Smooth muscle cell (in vitro differentiated cells): ENCODE data around the gene MRPL34. TPM values are rescaled to one million over a fixed set of nuclear protein-coding genes. Genes with fewer than 3 reads are reported as not detected.

Experiments used
- DNase-seq: peaks from one replicate; lab custom pipeline; 2025; ENCODE audit not compliant: unreplicated experiment; lab: John Stamatoyannopoulos, UW
- H2AFZ ChIP-seq: fragments of 200-600 bp; sonication (generic); 2 replicates; pipeline ENCODE4 v1.6.0; 2016; ENCODE audit warnings: antibody characterized with exemption, low read depth, mild to moderate bottlenecking
- H3F3A ChIP-seq: fragments of 200-600 bp; sonication (generic); 2 replicates; pipeline ENCODE4 v1.6.0; 2017; ENCODE audit warnings: antibody characterized with exemption, low read depth
- H3K27ac ChIP-seq: fragments of 200-600 bp; sonication (generic); 2 replicates; pipeline ENCODE4 v1.5.1; 2016; ENCODE audit warnings: low read depth, mild to moderate bottlenecking
- H3K27me3 ChIP-seq: fragments of 200-600 bp; sonication (generic); 2 replicates; pipeline ENCODE4 v1.6.1; 2016; ENCODE audit warnings: low read depth, mild to moderate bottlenecking
- H3K36me3 ChIP-seq: fragments of 200-600 bp; sonication (generic); 2 replicates; pipeline ENCODE4 v1.5.1; 2016; ENCODE audit warnings: low read depth
- H3K4me1 ChIP-seq: fragments of 200-600 bp; sonication (generic); 2 replicates; pipeline ENCODE4 v1.5.1; 2016; ENCODE audit warnings: low read depth
- H3K4me2 ChIP-seq: fragments of 200-600 bp; sonication (generic); 2 replicates; pipeline ENCODE4 v1.6.0; 2016; ENCODE audit warnings: mild to moderate bottlenecking
- H3K4me3 ChIP-seq: fragments of 200-600 bp; sonication (generic); 2 replicates; pipeline ENCODE4 v1.5.1; 2016; ENCODE audit warnings: mild to moderate bottlenecking
- H3K79me2 ChIP-seq: fragments of 200-600 bp; sonication (generic); 2 replicates; pipeline ENCODE4 v1.6.0; 2016; ENCODE audit warnings: low read depth, mild to moderate bottlenecking
- H3K9ac ChIP-seq: fragments of 200-600 bp; sonication (generic); 2 replicates; pipeline ENCODE4 v1.6.0; 2016; ENCODE audit warnings: low read depth
- H3K9me3 ChIP-seq: fragments of 200-600 bp; sonication (generic); replicated peaks from 2 replicates; pipeline ENCODE4 v1.5.1; 2016; ENCODE audit warnings: low read depth
- H4K20me1 ChIP-seq: fragments of 200-600 bp; sonication (generic); 2 replicates; pipeline ENCODE4 v1.6.0; 2016; ENCODE audit warnings: low read depth
- CTCF ChIP-seq: fragments of 200-600 bp; sonication (generic); IDR thresholded peaks from 2 replicates; pipeline ENCODE4 v1.5.1; 2017; ENCODE audit warnings: borderline replicate concordance, mild to moderate bottlenecking, antibody characterized with exemption; ENCODE audit not compliant: insufficient read depth, poor library complexity, severe bottlenecking
- WGBS: methylation state at CpG from one replicate; pipeline ENCODE4 v1.1.7; 2016; ENCODE audit warnings: low lambda C conversion rate; 5-methylcytosine and 5-hydroxymethylcytosine counted together
- polyA plus RNA-seq: library from polyadenylated mRNA; unstranded; fragments of >200 nt; fragmentation: Nextera tagmentation; extraction: Ambion mirVana; gene quantifications from 2 replicates; pipeline ENCODE4 v1.2.1, GENCODE V29; 2016
- total RNA-seq: library from RNA; depleted of rRNA; stranded (reverse); fragments of >200 nt; gene quantifications from 2 replicates; pipeline ENCODE4 v1.2.3, GENCODE V29; 2014

Gene MRPL34
- total and polyA plus RNA-seq, 2 experiments from 2014 or later, result 67.2 to 78.6 TPM

DNA sequence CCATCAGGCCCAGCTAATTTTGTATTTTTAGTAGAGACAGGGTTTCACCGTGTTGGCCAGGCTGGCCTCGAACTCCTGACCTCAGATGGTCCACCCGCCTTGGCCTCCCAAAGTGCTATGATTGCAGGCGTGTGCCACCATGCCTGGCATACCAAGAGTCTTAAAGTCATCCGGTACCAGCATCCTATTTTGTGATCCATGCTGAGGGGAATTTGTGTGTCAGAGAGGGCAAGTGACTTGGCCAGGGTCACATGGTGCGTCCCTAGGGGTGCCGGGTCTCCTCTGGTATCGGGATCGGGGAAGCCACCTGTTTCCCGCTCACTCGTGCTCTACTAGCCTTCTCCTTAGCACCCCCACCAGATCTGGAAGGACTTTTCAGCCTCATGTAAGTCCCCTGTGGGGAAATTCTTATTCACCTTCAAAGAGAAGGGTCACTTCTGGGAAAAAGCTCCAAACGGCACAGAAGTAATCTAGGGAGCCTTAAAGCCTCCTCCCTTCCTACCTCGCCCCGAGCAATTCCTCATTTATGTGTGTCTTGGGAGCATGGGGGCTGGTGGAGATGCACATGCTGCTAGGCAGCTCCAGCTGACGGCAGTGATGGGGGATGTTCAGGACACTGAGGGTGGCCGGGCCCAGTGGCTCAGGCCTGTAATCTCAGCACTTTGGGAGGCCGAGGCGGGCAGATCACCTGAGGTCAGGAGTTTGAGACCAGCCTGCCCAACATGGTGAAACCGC lies 30.1 kb upstream of the MRPL34 start:
- Histone ChIP-seq H4K20me1 (no peaks in the 10 kb centered on the region), H3K79me2 (no peaks in the 10 kb centered on the region), H3K27me3 (no peaks in the 10 kb centered on the region), H3K27ac (no peak overlapping the region), H3K4me1 (no peaks in the 10 kb centered on the region), H3K4me3 (no peak overlapping the region), H3F3A (no peaks in the 10 kb centered on the region), H2AFZ (no peak overlapping the region), H3K36me3 (no peaks in the 10 kb centered on the region), H3K4me2 (no peak overlapping the region), H3K9ac (no peak overlapping the region), H3K9me3 (no peaks in the 10 kb centered on the region)
- no peak for DNase-seq
- no peak for TF ChIP-seq CTCF
- 97% methylated on average over 19 of the region's 19 CpGs for WGBS

DNA sequence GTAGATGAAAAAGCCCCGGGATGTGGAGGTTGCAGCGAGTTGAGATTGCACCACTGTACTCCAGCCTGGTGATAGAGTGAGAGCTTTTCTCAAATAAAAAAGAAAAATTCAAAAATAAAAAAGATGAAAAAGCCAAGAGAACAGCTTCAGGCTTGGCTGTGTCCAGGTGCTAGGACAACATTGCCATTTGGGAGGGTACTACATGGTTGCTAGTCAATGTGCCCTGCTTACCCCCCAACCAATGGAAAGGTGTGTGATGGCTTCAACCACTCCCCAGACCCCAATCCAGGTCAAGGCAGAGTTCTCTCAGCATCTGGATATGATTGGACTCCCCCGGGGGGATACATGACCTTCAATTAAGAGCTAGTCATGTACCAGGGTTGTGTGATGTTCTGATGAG lies 26.2 kb upstream of the MRPL34 start:
- no peak overlapping the region for H2AFZ ChIP-seq
- H3K27ac ChIP-seq, result no peak overlapping the region
- H3K4me3 ChIP-seq, result no peak overlapping the region
- H4K20me1 ChIP-seq, result no peaks in the 10 kb centered on the region
- H3F3A ChIP-seq, result no peaks in the 10 kb centered on the region
- no peaks in the 10 kb centered on the region for H3K79me2 ChIP-seq
- H3K27me3 ChIP-seq, result no peaks in the 10 kb centered on the region
- no peaks in the 10 kb centered on the region for H3K36me3 ChIP-seq
- H3K9ac ChIP-seq, result no peak overlapping the region
- H3K4me1 ChIP-seq, result no peaks in the 10 kb centered on the region
- no peaks in the 10 kb centered on the region for H3K9me3 ChIP-seq
- WGBS, result 84% methylated on average over 3 of the region's 3 CpGs
- DNase-seq, result no peak
- no peak overlapping the region for H3K4me2 ChIP-seq
- no peak for TF ChIP-seq CTCF

DNA sequence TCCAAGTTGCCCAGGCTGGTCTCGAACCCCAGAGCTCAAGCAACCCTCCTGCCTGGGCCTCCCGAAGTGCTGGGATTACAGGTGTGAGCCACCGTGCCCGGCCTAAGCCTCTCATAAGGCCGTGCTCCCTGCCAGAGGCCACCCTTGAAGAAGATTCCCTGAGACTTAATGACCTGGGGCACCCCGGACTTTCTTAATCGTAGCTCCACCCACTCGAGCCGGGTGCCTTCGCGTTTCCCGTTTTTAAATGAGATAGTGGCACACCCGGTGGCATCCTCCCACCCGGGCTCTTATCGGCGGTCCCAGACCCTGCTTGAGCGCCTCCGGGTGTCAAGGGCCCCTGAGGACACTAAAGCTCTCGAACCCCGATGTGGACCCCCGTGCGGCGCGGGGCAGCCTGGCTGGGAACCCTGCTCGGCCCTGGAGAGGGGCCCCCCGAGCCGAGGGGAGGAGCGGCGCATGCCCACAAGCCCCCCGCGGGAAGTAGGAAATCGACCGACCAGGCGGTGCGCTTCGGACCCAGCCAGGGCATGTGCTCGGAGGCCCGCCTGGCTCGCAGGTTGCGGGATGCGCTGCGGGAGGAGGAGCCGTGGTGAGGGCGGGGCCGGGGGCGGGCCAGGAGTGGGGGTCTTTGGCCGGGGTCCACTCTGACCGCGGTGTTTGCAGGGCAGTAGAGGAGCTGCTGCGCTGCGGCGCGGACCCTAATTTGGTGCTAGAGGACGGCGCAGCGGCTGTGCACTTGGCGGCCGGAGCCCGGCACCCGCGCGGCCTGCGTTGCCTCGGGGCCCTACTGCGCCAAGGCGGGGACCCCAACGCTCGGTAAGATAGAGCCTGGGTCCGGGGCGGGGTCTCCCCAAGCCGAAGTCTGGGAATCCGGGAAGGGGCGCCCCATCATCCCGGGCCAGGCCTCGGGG lies 24.0 kb upstream of the MRPL34 start, which contains the start of gene ANKLE1:
Gene ANKLE1, plus strand, starts transcription at position 511 of the 914 bp plus-strand sequence. Its CDS starts 20 bp downstream, at position 531.
- H3F3A ChIP-seq, result no peaks in the 10 kb centered on the region
- no peaks in the 10 kb centered on the region for H4K20me1 ChIP-seq
- no peaks in the 10 kb centered on the region for H3K9me3 ChIP-seq
- H3K4me3 ChIP-seq, result peak within 1 kb of the TSS; percentile 40
- no peak within 1 kb of the TSS for H3K9ac ChIP-seq
- H3K27ac ChIP-seq, result no peak within 1 kb of the TSS
- H2AFZ ChIP-seq, result peak within 1 kb of the TSS; percentile 61
- 16% methylated on average over 63 of the region's 75 CpGs for WGBS
- peak within 1 kb of the TSS; percentile 88 for H3K4me2 ChIP-seq
- no peaks in the 10 kb centered on the region for H3K27me3 ChIP-seq
- H3K79me2 ChIP-seq, result no peaks in the 10 kb centered on the region
- no peaks in the 10 kb centered on the region for H3K4me1 ChIP-seq
- no peak for TF ChIP-seq CTCF
- peak; percentile 11 for DNase-seq
- H3K36me3 ChIP-seq, result no peaks in the 10 kb centered on the region
